ENCODE data around the gene KRTAP1-1.
"Not testable (repeated sequence)": the region's sequence is repeated elsewhere in the genome, so short reads cannot be mapped to it uniquely, and the experiment has no call there.

KRTAP1-1 gene

DNA sequence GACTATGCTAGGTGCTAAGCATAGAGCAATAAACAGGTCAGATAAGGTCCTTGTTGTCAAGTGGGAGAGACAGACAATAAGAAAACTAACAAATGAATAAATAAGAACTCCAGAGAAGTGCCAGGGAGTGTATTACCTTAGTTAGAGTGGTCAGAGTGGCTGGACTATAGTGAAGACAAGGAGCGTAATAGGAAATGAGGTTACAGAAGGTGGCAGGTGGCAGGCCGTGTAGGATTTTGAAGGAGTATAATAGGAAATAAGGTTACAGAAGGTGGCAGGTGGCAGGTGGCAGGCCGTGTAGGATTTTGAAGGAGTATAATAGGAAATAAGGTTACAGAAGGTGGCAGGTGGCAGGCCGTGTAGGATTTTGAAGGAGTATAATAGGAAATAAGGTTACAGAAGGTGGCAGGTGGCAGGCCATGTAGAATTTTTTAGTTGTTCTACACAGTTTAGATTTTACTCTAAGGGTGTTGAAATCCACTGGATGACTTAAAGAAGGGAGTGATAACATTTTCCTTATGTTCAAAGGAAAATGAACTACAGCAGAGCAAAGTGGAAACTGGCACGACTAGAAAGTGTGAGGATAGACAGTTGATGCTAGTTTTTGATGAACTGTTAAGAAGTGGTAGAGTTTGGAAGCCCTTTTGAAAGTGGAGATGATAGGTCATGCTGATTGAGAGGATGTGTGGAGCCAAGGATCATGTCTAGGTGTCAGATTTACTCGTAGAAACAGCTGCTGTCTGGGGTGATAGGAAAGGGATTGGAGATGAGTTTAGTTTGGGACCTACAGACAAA lies 28.7 kb downstream of the KRTAP1-1 start:
- no peak for DNase-seq (ENCODE audit: low read depth)

- DNase-seq (ENCODE audit: low read depth) = no peak
Measured at GRCh38 chr17:41010441-41010840, 30.8 kb downstream of the KRTAP1-1 start.

DNA sequence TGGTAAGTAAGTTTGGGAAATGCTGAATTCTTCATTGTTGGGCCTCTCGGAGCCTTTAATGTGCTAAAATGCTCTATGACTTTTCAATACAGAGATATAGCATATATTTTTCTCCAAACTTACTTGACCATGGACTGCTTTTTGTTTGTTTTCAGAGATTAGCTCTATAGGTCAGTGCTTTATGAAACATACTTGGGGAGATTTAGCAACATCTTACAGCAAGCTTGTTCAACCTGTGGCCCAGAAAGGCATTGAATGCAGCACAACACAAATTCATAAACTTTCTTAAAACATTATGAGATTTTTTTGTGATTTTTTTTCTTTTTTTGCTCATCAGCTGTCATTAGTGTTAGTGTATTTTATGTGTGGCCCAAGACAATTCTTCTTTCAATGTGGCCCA lies 31.3 kb downstream of the KRTAP1-1 start:
- DNase-seq (ENCODE audit: low read depth) = no peak

DNA sequence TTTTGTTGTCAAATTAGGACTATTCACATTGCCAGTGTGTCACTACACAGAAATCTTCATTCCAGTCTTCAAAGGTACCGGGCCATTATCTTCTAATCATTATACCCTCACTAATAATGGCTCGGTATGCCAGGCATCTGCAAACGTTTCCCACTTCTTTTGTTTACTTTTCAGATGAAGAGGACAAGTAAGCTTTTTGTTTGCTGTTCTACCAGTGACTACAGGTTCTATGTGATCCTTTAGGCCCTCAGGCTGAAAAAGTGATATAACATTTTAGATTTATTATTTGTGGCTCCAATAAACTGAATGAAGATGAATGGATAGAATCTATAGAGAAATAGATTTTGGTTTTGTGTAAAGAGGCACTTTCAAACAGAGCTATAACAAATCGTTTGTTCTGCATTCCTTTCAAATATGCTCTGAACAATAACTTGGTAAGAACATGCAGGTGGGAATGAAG lies 31.9 kb downstream of the KRTAP1-1 start:
- DNase-seq (ENCODE audit: low read depth) = no peak

GRCh38 chr17:41008811-41009210 lies 32.4 kb downstream of the KRTAP1-1 start, which contains the start of gene KRTAP3-1:
KRTAP3-1 (minus strand) TSS chr17:41009128; CDS start chr17:41009074, 54 bp downstream.
- no peak for DNase-seq (ENCODE audit: low read depth)

DNA sequence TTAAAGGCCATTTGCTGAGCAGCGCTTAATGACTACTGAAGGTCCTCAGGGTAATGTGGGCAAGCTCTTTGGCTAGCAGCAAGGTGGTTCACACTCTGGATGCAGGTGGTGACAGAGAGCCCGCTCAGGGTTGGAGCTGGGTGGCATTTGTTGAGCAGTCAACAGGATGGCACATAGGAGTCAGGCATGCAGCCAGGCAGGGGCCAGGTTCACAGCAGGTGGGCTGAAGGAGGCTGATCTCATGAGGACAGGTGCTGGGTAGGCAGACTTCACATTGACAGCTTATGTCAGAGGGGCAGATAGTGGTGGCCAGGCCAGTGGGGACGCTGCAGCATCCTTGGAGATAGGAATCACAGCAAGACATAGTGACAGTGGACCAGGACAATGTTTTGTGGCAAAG lies 36.9 kb downstream of the KRTAP1-1 start:
- no peak for DNase-seq (ENCODE audit: low read depth)

GRCh38 chr17:41003926-41004325 lies 37.3 kb downstream of the KRTAP1-1 start:
- no peak for DNase-seq (ENCODE audit: low read depth)

GRCh38 chr17:41002814-41003213 lies 38.4 kb downstream of the KRTAP1-1 start:
- DNase-seq (ENCODE audit: low read depth) = no peak

- no peak for DNase-seq (ENCODE audit: low read depth)
Measured at GRCh38 chr17:41001795-41002194, 39.5 kb downstream of the KRTAP1-1 start.

DNA sequence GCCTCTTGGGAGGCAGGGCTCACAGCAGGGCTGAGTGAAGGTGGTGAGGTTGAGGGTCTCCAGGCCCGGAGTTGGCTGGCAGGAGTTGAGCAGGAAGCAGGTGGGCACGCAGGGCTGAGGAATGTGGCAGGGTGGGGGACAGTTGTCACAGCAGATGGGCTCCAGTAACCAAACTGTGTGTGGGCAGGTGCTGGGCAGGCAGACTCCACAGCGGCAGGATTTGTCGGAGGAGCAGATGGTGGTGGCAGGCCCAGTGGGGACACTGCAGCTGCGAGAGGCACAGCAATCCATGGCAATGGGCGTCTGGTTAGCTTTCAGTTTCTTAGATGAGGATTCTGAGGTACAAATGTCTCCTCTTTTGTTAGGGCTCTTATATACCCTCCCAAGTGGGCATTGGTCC lies 41.7 kb downstream of the KRTAP1-1 start, which contains the start of gene KRTAP3-2:
Gene KRTAP3-2 (minus strand): TSS at position 344 of the 400 bp plus-strand sequence. CDS start 53 bp downstream, at position 291.
- not testable (repeated sequence) for DNase-seq (ENCODE audit: low read depth)

DNA sequence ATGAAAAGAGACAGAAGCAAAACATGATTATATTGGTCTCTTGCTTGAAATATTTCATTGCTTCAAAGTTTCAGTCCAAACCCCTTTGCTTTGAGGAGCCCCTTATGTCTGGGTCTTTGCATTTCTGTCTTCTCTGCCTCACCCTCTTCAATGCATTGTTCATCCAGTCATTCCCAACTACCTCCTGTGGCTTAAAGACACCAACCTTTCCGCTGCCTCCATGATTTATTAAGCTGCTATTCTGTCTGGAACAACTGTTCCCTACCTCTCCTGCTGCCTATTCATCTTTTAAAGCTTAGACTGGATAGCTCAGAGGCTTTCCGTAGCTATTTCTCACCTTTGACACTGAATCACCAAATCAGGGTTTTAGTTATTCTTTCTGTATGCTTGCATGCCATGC lies 43.9 kb downstream of the KRTAP1-1 start:
- no peak for DNase-seq (ENCODE audit: low read depth)

GRCh38 chr17:40996829-40997228 lies 44.4 kb downstream of the KRTAP1-1 start:
- DNase-seq (ENCODE audit: low read depth) = no peak

- no peak for DNase-seq (ENCODE audit: low read depth)
Measured at GRCh38 chr17:40995116-40995515, 46.1 kb downstream of the KRTAP1-1 start.

- no peak for DNase-seq (ENCODE audit: low read depth)
Measured at GRCh38 chr17:40993839-40994238, 47.4 kb downstream of the KRTAP1-1 start, which contains the start of gene KRTAP3-3. KRTAP3-3 (minus strand) TSS chr17:40994164; CDS start chr17:40994097, 67 bp downstream.

DNA sequence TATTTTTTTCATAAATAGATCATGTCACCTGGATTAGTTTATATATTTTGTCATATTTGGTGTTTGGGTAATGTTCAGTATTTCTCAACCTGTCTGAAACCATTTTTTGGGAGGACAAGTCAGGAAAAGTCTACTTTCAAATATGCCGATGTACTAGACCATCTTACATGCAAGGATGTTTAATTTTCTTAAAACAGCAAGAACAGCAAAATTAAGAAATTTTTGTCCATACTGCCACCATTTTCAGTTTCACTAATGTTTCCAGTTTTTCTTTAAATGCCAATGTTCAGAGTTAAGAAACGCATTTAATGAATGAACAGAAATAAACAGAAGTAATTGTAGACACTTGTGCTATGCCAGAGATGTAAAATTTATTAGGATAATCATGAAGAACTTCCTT lies 48.2 kb downstream of the KRTAP1-1 start:
- DNase-seq (ENCODE audit: low read depth) = no peak

- DNase-seq (ENCODE audit: low read depth) = no peak
Measured at GRCh38 chr17:40992666-40993065, 48.6 kb downstream of the KRTAP1-1 start.
